GM12878 (cell line): ENCODE data around the gene F3. TPM values are rescaled to one million over a fixed set of nuclear protein-coding genes. Genes with fewer than 3 reads are reported as not detected.

Experiments used
- BHLHE40 ChIP-seq, 2 experiments: fragments of 450-650 bp in 1 of 2; IDR thresholded peaks; 2 replicates each; pipeline ENCODE4 v1.6.1; 2011 to 2017; ENCODE audit warnings: low read depth in 2 of 2, borderline replicate concordance in 1 of 2, improper control_type of control experiment in 1 of 2, low read length in 1 of 2, mild to moderate bottlenecking in 1 of 2
- CHD2 ChIP-seq: IDR thresholded peaks from 2 replicates; pipeline ENCODE4 v1.6.1; 2011; ENCODE audit warnings: low read depth, low read length, improper control_type of control experiment, borderline replicate concordance
- DPF2 ChIP-seq: fragments of 450-650 bp; IDR thresholded peaks from 2 replicates; pipeline ENCODE4 v1.6.1; 2017; ENCODE audit warnings: mild to moderate bottlenecking
- E2F4 ChIP-seq: IDR thresholded peaks from 2 replicates; pipeline ENCODE4 v1.6.1; 2012; ENCODE audit warnings: low read depth, low read length, improper control_type of control experiment
- ETV6 ChIP-seq, 2 experiments: fragments of 450-650 bp in 1 of 2; IDR thresholded peaks in 1 of 2; conservative IDR thresholded peaks in 1 of 2; 2 replicates each; pipeline ENCODE4 v1.6.1; 2014; ENCODE audit warnings: antibody characterized with exemption in 1 of 2, borderline replicate concordance in 1 of 2, low read depth in 1 of 2, mild to moderate bottlenecking in 1 of 2, moderate library complexity in 1 of 2
- IKZF2 ChIP-seq, 2 experiments: fragments of 450-650 bp; IDR thresholded peaks; 2 replicates each; pipeline ENCODE4 v1.6.1; 2017; ENCODE audit warnings: mild to moderate bottlenecking in 2 of 2, moderate library complexity in 2 of 2
- MXI1 ChIP-seq: fragments of 150-350 bp; IDR thresholded peaks from 2 replicates; pipeline ENCODE4 v1.6.1; 2011; ENCODE audit warnings: low read depth, mild to moderate bottlenecking, inconsistent platforms, low read length, improper control_type of control experiment
- NFYB ChIP-seq: IDR thresholded peaks from 2 replicates; pipeline ENCODE4 v1.6.1; 2011; ENCODE audit warnings: low read depth, mild to moderate bottlenecking, low read length, improper control_type of control experiment, moderate library complexity; ENCODE audit not compliant: insufficient read depth
- NR2F1 ChIP-seq: fragments of 450-650 bp; conservative IDR thresholded peaks from 2 replicates; pipeline ENCODE4 v1.6.1; 2017; ENCODE audit warnings: mild to moderate bottlenecking
- TCF3 ChIP-seq: IDR thresholded peaks from 2 replicates; pipeline ENCODE4 v1.6.1; 2012; ENCODE audit warnings: low read depth, mild to moderate bottlenecking, low read length, borderline replicate concordance; ENCODE audit not compliant: insufficient read depth
- TCF7 ChIP-seq: IDR thresholded peaks from 2 replicates; pipeline ENCODE4 v1.6.1; 2014; ENCODE audit warnings: antibody characterized with exemption, borderline replicate concordance
- ZBED1 ChIP-seq: IDR thresholded peaks from 2 replicates; pipeline ENCODE4 v1.6.1; 2016; ENCODE audit warnings: borderline replicate concordance
- polyA plus RNA-seq, 11 experiments: library from polyadenylated mRNA; depleted of rRNA in 4 of 11; unstranded in 6 of 11; stranded (reverse) in 5 of 11; fragments of >200 nt; fragmentation: Nextera tagmentation in 4 of 11; fragmentation: Illumina TruSeq in 1 of 11; extraction: Ambion mirVana in 4 of 11; extraction: Trizol in 1 of 11; gene quantifications; 1 replicate in 1 of 11; 2 replicates in 10 of 11; pipeline versions ENCODE4 v1.2.1 to v1.2.3, GENCODE V29; 2011 to 2016; ENCODE audit warnings: inconsistent platforms in 2 of 11, missing spikeins in 2 of 11, low read depth in 1 of 11
- total RNA-seq, 4 experiments: library from RNA; depleted of rRNA in 3 of 4; stranded (reverse); fragments of >200 nt in 3 of 4; fragmentation: Illumina TruSeq in 1 of 4; extraction: Trizol in 1 of 4; gene quantifications; 2 replicates each; pipeline versions ENCODE4 v1.2.1 to v1.2.3, GENCODE V29; 2013 to 2021
- TF ChIP-seq, protein P1 (sequence below): fragments of 450-650 bp; formaldehyde crosslinking; IDR thresholded peaks from 2 replicates; pipeline ENCODE4 v1.5.0; 2022; ENCODE audit warnings: mild to moderate bottlenecking, missing genetic modification characterization

The F3 gene
- total and polyA plus RNA-seq, 10 of the 15 experiments (the other 5 are each of a cell fraction or from before 2014, with no cell fraction given), result 0.18 to 0.33 TPM; not detected in 8

DNA sequence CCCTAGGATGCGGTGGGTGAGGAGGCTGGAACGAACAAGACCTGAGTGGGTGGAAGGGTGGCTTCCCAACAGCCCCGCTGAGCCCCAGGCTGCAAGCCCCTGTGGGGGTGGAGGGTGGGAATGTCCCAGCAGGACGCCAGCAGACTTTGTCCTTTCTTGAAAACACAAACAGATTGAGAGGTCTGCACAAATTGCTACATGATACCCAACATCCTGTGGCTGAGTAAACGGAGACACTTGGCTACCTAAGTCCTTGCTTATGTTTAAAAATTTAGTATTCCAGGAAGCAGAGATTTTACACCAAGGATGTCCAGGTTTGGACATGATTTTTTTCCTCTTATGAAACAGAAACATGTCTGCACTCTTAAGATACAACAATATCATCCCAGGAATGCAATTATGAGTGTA lies 11.8 kb upstream of the F3 start (continued):
- no peak for TF ChIP-seq ZBED1
- TF ChIP-seq CHD2, result no peak
- TF ChIP-seq TCF7, result no peak
- TF ChIP-seq DPF2, result no peak
- no peak for TF ChIP-seq BHLHE40 (IDR thresholded peaks at IDR 0.05; ENCODE audit: borderline replicate concordance in 1 of 2, low read depth in 2 of 2, low read length in 1 of 2)
- TF ChIP-seq TCF3, result no peak
- no peak for TF ChIP-seq ETV6 (conservative IDR thresholded peaks at IDR 0.05 in 1 of 2, IDR thresholded peaks at IDR 0.05 in 1 of 2; ENCODE audit: borderline replicate concordance in 1 of 2, low read depth in 1 of 2)
- 0 out of 2 replicates have a peak, but pooled peaks have one; percentile 17 for TF ChIP-seq NR2F1
- TF ChIP-seq E2F4, result no peak
- TF ChIP-seq IKZF2 (IDR thresholded peaks at IDR 0.05), result peak; percentile 16 to 22; a peak in 2 of 4 replicates
- no peak for TF ChIP-seq NFYB
- TF ChIP-seq MXI1, result no peak
- TF ChIP-seq, protein P1, sequence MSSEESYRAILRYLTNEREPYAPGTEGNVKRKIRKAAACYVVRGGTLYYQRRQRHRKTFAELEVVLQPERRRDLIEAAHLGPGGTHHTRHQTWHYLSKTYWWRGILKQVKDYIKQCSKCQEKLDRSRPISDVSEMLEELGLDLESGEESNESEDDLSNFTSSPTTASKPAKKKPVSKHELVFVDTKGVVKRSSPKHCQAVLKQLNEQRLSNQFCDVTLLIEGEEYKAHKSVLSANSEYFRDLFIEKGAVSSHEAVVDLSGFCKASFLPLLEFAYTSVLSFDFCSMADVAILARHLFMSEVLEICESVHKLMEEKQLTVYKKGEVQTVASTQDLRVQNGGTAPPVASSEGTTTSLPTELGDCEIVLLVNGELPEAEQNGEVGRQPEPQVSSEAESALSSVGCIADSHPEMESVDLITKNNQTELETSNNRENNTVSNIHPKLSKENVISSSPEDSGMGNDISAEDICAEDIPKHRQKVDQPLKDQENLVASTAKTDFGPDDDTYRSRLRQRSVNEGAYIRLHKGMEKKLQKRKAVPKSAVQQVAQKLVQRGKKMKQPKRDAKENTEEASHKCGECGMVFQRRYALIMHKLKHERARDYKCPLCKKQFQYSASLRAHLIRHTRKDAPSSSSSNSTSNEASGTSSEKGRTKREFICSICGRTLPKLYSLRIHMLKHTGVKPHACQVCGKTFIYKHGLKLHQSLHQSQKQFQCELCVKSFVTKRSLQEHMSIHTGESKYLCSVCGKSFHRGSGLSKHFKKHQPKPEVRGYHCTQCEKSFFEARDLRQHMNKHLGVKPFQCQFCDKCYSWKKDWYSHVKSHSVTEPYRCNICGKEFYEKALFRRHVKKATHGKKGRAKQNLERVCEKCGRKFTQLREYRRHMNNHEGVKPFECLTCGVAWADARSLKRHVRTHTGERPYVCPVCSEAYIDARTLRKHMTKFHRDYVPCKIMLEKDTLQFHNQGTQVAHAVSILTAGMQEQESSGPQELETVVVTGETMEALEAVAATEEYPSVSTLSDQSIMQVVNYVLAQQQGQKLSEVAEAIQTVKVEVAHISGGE (CRISPR knock-in tag), result no peak
- TF ChIP-seq, all 136 proteins: peak for 5
